HG03571 (cell line): ENCODE data around the gene DNAH3.
"Not testable (repeated sequence)": the region's sequence is repeated elsewhere in the genome, so short reads cannot be mapped to it uniquely, and the experiment has no call there.

Experiments used
- ATAC-seq: cut with Tn5 transposase; IDR thresholded peaks from one replicate; pipeline ENCODE4 v1.9.1; 2021; ENCODE audit not compliant: unreplicated experiment

Gene DNAH3

DNA sequence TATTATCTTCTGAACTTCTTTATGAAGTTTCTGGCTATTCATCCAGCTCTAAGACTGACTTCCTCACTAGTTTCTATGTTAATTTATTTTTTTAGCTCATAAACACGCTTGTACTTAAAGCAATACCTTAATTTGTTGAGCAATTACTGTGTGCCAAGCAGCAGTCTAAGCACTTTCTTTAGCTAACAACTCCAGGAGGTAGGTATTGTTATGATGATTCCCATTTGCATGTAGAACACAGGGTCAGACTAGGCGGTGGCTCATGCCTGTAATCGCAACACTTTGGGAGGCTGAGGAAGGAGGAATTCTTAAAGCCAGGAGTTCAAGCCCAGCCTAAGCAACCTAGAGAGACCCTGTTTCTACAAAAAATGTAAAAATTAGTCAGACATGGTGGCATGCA, 19.8 kb downstream of the DNAH3 start:
- no peak for ATAC-seq

DNA sequence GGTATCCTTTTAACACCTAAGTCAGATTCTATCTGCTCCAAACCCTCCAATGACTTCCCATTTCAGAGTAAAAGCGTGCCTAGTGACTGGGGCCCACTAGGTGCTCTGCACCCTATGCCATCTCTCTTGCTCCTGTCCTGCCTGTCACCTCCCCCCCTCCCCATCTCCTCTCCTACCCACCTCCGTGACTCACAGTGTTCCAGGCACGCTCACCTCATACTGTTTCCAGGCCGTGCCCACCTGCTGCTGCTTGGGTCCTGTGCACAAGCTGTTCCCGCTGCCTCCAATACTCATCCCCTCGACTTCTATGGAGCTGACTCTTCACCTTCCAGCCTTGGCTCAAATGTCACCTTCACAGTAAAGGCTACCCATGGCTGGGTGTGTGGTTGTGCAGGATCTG, 21.7 kb downstream of the DNAH3 start:
- no peak for ATAC-seq

DNA sequence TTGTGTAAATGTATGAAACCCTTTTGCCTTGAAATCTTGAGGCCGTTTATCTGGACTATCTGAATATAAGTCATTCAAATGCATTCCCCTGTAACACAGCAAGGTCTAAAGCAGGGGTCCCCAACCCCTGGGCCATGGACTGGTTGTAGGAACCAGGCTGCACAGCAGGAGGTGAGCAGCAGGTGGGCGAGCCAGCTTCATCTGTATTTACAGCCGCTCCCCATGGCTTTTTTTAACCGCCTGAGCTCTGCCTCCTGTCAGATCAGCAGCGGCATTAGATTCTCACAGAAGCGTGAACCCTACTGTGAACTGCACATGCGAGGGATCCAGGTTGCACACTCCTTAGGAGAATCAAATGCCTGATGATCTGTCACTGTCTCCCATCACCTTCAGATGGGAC, 24.1 kb downstream of the DNAH3 start:
- no peak for ATAC-seq

DNA sequence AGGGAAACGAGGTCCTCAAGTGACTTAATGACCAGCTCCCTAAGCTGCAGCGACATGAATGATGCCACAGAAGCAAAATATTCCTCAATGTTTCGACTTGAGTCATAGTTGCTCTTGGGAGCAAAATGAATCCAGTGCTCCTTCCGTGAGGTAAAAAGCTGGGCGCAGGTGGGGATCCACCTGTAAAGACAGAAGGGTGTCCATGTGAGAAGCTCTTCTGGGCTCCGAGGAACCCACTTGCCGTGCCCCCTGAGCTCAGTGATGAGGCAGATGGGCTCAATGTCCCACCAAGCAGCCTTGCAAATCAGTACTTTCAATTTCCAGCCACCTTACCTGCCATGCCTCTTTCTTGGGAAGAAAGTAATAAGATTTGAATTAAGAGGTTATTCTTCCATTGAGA, 25.5 kb downstream of the DNAH3 start:
- no peak for ATAC-seq

DNA sequence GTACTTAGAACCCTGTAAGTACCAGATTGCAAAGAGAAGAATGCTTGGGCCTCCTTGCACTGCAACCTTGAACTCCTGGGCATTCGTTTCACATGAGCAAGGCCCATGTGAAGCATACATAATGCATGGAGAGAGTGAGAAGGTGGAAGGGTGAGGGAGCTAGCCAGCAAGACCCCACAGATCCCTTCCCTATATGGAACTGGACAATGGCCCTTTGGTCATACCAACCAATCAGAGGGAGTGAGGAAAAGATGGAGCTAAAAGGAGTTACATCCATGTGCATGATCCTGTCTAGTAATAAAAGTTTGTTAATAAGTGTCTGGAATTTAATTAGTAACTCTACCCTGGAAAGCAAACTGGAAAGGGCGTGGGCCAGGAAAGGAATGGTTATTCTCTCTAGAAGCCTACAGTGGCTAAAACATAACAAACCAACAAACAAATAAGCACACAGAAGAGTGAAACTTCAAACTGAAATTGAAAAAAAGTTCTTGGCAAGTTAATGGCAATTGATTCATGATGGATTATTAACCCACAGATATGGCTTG, 29.6 kb downstream of the DNAH3 start:
- ATAC-seq: no peak

DNA sequence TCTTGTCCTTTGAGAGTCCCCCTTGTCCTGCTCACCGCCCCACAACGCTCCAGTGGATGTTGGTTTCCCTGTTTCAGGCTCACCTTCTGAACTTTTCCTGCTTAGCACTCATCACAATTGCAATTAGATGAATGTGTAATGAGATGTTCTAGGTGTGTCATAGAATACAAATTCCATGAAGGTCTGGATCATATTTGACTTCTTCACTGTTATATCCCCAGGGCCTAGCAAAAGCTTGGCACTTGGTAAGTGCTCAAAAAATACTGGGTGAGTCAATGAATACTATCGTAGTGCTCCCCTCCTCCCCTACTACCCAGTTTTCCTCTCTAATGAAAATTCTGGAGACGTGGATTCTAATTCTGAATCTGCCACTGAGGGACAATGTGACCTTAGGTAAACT, 33.1 kb downstream of the DNAH3 start:
- no peak for ATAC-seq

DNA sequence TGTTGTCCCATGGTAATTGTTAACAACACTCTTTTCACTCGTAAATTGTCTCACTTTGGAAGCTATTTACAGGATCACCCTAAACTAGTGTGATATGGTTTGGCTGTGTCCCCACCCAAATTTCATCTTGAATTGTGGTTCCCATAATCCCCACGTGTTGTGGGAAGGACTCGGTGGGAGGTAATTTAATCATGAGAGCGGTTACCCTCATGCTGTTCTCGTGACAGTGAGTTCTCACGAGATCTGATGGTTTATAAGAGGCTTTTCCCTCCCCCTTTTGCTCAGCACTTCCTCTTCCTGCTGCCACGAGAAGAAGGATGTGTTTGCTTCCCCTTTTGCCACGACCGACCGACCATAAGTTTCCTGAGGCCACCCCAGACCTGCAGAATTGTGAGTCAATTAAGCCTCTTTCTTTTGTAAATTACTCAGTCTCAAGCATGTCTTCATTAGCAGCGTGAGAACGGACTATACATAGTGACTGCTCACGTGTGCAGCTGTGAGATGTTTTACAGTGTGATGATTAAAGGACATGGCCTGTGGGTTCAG, 34.4 kb downstream of the DNAH3 start:
- ATAC-seq: no peak

DNA sequence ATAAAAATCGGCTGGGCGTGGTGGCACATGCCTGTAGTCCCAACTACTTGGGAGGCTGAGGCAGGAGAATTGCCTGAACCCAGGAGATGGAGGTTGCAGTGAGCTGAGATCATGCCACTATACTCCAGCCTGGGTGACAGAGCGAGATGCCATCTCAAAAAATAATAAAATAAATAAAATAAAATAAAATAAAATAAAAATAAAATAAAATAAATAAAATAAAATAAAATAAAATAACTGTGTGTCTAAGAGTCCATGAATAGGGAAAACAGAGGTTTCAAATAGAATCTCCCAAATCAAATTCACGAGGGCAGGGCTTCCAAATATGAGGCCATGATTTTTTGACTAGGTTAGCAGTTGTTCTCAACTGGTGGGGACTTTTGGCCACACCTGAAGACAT, 35.1 kb downstream of the DNAH3 start:
- not testable (repeated sequence) for ATAC-seq

DNA sequence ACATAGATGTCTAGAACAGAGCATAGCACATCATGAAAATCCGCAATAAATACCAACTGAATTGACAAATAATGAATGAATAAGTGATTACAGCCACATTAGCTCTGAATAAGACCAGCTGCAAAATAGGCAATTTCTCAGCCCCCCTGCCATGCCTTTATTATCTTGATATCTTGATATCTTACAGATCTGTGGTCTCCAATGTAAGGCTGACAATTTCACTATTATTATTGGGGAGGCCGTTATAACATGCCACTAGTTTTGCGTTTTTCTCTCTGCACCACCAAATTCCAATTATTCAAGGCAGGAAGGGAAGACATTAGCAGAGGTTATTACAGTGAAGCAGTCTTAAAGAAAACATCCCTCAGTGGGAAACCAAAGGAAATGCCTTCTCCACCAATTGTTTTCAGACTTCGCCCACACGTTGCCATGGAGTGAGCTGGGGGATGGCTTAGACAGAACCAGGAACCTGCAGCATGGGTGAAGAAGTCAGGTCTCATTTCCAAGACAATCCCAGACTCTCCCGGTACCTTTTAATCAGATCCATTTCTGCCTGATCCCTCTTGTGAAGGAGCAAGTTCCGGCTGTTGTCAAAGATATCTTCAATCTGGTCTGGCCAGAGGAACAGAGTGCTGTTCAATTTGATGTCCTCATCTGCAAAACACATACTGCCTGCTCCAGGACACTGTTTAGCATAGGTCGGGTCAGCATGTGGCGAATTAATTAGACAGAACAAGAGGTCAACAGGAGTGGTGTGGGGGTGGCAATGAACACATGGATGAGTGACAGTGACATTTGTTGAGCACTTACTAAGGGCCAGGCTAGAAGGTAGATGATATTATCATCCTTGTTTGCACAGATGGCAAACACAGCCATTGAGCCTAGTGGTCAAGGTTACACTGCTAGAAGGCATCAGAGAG, 46.4 kb downstream of the DNAH3 start:
- no peak for ATAC-seq

DNA sequence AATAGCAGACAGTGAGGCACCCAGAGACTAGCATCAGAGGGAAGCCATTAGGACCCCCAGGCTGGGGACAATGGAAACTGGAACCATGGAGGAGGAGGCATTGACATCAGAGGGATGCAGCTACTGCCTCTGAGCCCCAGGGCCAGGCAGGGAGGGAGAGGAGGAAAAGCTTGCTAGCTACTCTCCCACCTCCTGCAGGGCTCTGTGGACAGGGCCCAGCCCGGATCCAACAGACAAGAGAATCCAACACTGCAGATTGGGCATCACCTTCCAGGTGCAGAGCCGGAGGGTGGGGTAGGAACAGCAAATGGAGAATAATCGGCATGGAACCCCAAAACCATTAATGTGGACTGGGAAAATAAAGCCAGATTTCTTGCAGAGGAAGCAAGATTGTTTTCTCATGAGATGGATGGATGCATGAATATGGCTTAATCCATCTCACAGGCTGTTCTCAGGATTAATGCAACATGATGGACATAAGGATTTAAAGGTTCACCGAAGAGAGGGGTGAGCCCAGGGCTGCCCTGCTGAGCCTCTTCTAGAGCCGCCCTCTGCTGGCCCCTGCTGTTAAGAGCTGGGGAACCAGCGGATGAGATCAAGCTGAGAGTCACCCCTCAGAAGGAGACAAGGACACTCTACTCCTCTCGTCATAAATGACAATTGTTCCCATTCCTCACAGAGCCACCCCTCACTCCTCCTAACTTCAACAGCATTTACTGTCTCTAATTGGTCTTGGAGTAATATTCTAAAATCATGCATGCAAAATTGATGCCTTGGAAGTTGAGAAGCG, 48.8 kb downstream of the DNAH3 start:
- ATAC-seq: no peak

DNA sequence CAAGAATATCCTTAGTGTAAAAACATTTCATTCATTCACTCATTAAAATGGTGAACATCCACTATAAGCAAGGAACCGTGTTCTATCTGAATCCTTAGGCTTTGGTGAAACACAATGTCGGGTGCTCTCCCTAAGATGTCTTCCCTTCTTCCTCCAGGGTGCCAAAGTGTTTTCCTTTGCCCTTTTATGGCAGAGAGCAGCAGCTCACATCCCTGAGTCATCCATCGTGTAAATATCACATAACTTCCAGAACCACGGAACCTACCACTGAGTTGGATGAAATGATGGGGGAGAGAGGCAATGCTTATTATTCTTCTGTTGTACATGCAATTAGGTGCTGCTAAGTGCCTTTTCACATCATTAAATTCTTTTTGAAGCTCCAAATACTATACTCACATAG, 50.2 kb downstream of the DNAH3 start:
- no peak for ATAC-seq

DNA sequence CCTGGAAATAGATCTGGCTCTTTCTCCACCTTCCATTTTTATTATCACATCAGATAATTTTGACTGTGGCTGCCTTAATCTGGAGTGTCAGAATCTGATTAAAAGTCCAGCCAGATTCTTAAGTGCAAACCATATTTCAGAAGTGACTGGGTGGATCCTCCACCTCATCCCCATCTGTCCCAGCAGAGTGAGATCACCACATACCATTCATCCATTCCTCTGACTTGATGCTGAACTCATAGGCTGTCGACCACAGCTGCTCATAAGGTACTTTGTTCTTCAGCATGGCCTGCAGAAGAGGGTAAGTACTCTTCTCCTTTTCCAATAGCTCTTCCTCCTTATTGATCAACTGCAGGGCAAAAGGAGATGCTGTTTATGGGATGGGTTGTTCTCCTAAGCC, 53.5 kb downstream of the DNAH3 start:
- no peak for ATAC-seq

DNA sequence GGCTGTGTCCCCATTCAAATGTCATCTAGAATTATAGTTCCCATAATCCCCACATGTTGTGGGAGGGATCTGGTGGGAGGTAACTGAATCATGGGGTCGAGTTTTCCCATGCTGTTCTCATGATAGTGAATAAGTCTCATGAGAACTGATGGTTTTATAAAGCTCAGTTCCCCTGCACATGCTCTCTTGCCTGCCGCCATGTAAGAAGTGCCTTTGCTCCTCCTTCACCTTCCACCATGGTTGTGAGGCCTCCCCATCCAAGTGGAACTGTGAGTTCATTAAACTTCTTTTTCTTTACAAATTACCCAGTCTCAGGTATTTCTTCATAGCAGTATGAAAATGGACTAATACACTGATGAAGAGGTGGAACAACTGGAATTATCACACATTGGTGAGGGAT, 55.9 kb downstream of the DNAH3 start:
- not testable (repeated sequence) for ATAC-seq

DNA sequence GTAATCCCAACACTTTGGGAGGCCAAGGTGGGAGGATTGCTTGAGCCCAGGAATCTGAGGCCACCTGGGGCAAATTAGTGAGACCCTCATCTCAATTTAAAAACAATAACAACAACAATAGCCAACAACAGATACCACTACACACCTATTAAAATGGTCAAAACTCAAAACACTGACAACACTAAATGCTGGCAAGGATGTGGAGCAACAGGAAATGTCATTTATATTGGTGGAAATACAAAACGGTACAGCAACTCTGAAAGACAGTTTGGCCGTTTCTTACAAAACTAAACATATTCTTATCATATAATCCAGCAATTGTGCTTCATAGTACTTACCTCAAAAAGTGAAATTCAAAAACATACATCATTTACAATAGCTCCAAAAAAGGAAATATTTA, 57.7 kb downstream of the DNAH3 start:
- no peak for ATAC-seq

DNA sequence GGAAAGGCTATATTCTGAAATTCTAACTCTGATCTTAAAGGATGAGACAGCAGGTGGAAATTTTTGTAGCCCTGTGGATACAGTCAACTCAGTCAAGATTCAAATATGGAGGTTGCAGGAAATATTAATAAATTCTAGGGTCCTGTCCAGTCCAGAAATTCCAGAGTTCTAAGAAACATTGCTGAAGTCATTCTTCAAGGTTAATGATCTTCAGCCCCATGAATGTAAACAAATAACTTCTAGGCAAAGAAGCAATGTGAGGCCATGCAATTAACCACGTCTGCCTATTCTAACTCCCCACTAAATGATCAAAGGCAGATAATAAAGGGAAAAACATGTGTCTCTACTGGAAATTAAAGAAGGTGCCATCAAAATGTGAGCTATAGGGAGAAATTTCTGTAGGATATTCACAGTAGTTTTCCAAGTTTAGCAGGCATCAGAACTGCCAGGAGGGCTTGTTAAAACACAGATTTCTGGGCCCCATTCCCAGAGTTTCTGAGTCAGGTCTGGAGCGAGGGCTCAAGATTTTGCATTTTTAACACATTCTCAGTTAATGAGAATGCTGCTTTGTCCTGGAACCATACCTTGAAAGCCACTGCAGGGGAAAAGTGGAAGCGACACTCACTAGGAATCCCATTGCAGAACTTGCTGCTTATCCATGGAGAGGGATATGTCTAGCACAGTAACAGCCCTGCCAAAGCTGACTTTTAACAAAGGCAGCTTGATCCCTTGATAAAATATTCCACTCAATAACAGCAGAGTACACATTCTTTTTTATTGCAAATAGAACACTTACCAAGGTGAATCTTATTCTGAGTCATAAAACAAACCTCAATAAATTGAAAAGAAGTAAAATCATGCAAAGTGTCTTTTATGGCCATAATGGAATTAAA, 61.8 kb downstream of the DNAH3 start:
- no peak for ATAC-seq

DNA sequence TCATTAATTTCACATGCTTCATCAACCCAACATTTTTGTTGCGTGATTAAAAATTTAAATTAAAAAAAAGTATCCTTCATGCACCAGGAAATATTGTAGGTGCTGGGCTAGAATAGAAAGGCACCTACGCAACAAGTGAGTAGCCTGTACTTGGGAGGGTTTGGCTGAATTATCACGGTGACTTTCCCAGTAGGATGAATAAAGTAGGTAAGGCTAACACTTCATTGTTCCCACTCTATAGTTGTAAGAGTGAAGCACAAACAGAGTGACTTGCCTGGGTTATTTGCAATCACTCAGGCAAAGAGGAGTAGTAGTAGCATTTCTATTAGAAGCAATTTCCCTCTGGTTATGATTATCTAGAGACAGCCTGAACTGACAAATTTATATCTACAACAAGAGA, 62.5 kb downstream of the DNAH3 start:
- ATAC-seq: no peak

DNA sequence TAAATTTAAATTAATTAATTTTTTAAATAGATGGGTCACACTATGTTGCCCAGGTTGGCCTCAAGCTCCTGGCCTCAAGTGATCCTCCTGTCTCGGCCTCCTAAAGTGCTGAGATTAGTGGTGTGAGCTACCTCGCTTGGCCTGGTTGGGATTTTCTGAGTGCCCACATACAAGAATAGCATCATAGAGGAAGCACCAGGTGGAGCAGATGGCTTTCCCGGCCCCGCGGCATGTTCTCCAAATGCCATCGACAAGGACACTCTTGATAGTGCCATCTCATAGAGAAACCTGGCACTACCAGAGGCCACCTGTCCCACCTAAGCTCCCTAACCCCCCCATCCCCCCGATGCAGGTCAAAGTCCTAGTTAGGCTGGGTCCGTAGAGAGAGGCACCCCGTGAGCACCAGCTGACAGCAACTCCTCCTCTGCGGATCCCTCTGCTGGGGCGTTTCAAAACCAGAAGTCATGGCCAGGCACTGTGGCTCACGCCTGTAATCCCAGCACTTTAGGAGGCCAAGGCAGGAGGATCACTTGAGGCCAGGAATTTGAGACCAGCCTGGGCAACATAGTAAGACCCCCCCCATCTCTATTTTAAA, 65.9 kb downstream of the DNAH3 start:
- ATAC-seq: no peak

DNA sequence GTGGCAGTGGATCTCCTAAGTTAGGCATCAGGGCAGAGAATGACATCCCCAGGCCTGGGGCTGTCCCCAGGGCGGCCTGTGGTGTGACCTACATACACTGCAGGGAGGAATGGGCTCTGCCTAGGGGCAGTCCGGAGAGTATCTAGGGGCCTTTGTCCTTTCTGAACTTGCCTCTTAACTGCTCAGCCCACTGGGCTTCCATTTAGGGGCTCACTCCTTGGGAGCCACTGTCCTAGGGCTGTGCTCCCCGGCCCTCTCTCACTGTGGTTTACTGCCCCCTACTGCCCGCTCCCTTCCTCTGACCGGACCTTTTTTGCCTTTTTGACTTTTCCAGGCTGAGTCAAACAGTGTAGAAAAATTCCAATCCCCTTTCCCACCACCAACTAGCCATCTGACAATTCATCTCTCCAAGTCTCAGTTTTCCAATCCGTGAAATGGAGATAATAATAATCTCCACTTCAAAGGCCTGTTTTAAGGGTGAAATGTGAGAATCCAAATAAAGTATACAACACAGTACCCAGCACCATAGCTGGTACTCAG, 66.8 kb downstream of the DNAH3 start:
- ATAC-seq: no peak

DNA sequence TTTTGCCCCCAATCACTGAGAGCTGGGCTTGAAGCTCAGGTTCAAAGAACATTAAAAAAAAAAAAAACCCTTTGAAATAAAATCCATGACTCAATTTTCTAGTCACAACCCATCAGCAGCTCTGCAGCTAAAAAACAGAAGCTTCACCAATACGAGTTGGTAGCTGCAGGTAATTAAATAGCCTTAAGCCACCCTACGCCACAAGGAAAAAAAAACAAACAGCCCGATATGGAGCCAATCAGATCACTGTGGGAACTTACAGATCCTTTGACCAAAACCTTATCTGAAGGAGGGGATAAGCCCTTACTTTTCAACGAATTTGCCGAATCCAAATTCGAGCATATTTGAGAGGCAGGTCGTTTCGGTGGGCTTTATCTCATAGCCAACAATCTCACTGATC, 69.3 kb downstream of the DNAH3 start:
- ATAC-seq: no peak

DNA sequence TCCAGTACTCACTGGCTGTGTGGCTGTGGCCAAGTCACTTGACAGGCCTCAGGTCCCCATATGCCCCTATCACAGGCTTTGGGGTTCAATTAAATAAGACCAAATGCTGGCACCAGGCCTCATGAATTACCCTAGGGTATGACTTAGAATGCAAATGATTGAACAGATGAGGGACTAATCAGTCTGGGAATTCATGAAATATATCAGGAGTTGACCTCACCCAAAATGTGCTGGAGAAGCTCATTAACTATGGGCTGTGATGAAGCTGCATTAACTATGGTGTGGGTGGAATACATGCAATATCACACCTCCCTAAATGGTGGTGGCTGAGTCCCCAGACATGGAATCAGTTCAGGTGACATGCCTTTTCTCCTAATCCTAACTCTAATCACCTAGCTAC, 72.1 kb downstream of the DNAH3 start:
- ATAC-seq: no peak
